Endometrial microvascular endothelial cells (primary cell): ENCODE data around the gene LETMD1. TPM values are rescaled to one million over a fixed set of nuclear protein-coding genes. Genes with fewer than 3 reads are reported as not detected.

Experiments
- in situ Hi-C: cut with HindIII; loops from 2 replicates; pipeline ENCODE4 v1.10.0; 2017; ENCODE audit warnings: low sequenced_read_pairs, low pct_unique_long_range_greater_than_20kb; ENCODE audit errors: inconsistent ontology term
- total RNA-seq: library from RNA; depleted of rRNA; stranded (reverse); fragments of >200 nt; gene quantifications from one replicate; pipeline ENCODE4 v1.2.3, GENCODE V29; 2015; ENCODE audit errors: inconsistent ontology term

The LETMD1 gene
- total RNA-seq, 1 donor from 2014 or later: 30.9 TPM

DNA sequence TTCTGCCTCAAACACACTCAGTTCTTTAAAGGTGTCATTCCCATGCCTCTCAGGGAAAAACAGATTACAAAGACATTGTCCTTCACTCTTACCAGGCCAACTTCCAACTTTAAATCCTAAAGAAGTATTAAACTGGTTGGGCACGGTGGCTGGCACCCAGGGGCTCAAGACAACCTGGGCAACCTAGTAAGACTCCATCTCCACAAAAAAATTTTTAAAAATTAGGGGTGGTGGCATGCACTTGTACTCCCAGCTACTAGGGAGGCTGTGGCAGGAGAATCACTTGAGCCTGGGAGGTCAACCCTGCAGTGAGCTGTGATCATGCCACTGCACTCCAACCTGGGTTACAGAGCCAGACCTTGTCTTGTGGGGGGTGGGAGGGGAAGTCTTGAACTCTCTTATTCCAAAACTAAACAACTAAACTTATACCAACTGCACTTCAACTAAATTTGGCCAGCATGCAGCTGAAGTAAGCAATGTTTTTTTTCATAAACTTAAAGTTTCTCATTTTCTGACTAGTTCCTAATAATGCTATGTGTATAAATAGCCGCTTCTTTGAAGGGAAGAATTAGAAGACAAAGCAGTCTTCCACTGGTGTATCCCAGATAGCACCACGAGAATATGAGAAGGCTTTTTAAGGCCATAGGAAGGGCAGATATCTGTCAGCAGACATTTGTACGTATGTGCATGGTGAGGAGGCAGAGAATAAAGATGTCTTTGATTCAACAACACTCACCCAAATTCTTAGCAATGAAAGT lies 24.3 kb upstream of the LETMD1 start:
- in situ Hi-C loops: no loop called here

- in situ Hi-C loops: no loop called here
These were observed 22.7 kb upstream of the LETMD1 start for GRCh38 chr12:51025338-51025835.

DNA sequence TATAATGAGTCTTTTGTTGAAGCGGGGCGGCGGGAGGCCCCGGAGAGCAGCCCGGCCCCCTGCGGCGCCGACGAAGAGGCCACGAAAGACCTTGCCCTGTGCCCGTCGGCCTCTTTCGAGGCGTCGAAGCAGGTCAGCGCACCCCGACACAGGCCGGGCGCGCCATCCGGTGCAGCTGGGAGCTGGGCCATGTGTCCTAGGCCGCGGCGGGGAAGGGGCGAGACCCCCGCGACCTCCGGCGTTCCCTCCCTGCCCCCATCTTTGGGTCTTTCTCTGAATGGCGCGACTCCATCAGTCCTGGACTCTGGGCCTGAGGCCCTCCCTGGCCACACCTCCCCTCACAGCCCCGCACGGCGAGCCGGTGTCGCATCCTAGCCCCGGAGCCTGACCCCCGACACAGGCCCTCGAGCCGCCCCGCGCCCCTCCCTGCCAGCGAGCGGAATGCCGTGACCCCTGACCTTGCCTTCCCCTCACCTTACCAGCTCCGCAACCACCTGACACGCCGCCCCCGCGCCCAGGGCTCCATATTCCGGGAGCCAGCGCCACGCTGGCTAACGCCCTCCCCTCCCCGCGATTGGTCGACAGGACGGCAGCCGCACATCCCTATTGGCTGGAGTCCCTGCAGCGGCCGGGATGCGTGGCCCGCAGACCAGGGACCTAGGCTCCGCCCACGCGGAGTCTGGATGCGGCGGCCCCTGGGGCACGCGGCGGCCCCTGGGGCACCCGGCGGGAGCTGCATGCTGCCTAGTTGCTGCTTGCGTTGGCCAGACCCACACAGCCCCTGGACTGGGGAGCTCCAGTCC lies 22.1 kb upstream of the LETMD1 start, which contains the start of gene SLC11A2:
SLC11A2 (minus strand) TSS at position 549 of the 803 bp plus-strand sequence. CDS start 15,656 bp downstream, outside the sequence.
- in situ Hi-C loops: no loop called here

GRCh38 chr12:51027342-51027835 lies 20.7 kb upstream of the LETMD1 start:
- in situ Hi-C loops: no loop called here

- in situ Hi-C loops: no loop called here
These were observed 19.9 kb upstream of the LETMD1 start for GRCh38 chr12:51028126-51028812.

DNA sequence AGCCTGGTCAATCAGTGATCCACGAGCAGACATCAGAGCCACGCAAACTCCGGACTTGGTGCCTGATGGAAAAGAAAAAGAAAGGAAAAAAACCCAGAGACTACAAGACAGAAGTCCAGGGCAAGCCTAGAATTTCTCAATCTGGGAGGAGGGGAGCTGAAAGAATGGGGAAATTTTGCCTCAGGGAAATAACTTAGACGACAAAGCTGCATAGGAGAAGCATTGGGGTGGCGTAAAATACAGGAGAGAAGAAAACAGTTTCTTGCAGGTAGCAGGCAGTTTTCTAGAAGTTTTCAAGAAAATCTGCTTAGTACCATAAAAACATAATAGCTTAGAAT lies 19.3 kb upstream of the LETMD1 start:
- in situ Hi-C loops: no loop called here

DNA sequence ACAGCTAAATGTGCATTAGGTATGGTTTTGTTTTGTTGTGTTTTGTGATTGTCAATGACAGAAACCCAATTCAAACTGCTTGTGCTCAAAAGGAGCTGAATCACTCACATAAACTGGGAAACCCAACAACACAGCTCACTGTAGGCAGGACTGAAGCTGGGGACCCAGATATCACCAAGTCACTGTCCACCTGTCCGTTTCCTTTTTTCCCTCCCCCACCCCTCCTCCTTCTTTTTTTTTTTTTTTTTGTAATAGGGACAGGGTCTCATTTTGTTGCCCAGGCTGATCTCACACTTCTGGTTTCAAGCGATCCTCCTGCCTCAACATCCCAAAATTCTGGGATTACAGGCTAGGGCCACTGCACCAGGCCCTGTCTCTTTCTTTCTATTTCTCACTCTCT lies 15.1 kb upstream of the LETMD1 start:
- in situ Hi-C loops: no loop called here

- in situ Hi-C loops: no loop called here
These were observed 14.6 kb upstream of the LETMD1 start for GRCh38 chr12:51033457-51034089.

DNA sequence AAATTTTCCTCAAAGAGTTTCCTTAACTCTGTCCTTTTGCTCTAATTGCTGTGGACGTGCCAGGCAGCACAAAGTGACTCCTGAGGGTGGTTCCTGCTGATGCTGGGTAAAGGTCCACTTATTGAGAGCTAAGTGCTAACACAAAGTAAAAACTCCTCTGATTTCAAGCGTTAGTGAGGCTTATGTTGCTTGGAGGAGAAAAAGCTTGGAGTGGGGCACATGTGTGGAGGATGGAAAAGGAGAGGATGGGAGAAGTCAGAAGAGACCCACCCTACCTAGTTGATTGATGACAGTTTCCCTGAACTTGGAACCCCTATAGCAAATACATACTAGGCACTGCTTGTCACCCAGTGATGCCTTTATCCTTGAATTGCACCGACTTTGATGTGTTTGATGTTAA lies 11.8 kb upstream of the LETMD1 start:
- in situ Hi-C loops: no loop called here

DNA sequence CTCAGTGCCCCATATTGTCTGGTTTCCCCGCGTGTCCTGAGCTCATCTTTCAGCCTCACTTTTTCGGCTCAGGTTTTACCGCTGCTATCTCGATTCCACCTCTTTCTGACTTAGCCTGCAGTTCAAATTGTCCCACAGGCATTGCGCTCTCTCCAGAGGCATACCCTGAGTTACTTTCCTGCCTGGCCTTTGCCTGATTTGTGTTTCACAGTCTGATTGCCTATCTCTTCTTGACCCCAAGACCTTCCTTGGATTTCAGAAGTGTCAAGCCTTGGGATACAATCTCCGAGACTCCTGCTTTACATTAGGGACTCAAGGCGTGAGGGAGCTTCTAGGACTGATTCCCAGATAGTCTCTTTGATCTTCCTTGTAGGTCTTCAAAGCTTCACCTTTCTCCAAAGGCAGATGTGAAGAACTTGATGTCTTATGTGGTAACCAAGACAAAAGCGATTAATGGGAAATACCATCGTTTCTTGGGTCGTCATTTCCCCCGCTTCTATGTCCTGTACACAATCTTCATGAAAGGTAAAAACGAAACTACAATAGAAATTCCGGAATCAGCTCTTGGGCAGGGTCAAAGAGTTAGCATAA lies 629 bp downstream of the LETMD1 start:
- in situ Hi-C loops: no loop called here

- in situ Hi-C loops: no loop called here
These were observed 1.4 kb downstream of the LETMD1 start for GRCh38 chr12:51049525-51049924.

DNA sequence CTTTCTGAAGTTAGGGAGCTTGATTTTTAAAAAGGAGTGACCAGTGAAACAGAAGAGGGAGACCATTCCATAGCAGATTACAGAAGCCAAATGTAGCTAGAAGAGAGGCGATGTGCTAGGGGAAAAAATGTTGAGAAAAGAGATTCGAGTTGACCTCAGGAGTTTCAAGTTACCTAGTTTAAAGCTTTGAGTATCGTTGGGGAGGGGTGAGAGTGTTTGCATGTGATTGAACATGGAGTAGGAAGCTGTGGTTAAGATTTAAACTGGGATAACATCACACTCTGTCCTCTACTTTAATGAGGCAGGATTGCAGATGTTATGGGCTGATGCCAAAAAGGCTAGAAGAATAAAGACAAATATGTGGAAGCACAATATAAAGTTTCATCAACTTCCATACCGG lies 3.7 kb downstream of the LETMD1 start:
- in situ Hi-C loops: no loop called here

DNA sequence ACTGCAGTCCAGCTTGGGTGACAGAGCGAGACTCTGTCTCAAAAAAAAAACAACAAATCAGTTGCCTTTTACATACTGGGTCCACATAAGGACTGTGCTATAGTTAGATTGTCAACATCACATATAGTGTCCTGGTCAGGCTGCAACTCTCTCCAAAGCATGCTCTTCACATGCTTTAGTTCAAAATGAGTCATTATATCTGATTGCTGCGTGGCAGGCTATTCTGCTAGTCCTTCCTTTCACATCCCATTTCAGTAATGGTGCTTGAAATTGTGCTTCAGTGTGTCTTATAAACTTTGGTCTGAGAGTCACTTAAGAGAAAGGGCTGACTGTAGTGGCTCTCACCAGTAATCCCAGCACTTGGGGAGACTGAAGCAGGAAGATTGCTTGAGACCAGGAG lies 6.9 kb downstream of the LETMD1 start:
- in situ Hi-C loops: no loop called here

GRCh38 chr12:51056242-51056641 lies 8.1 kb downstream of the LETMD1 start:
- in situ Hi-C loops: no loop called here

DNA sequence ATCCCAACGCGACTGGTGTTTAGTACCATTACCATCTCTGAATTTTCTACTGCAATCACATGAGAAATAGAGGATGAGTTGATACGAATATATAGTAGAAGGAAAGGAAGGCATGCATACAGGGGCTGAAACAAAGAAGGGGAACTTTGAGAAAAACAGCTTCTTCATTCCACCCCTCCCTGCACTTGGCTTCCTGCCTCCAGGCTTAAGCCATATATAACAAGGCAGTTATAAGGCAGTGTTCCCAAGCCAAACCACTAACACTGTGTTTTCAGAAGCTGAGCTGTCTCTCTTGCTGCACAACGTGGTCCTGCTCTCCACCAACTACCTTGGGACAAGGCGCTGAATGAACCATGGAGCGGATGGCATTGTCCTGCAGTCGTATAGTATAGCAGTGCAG lies 11.0 kb downstream of the LETMD1 start:
- in situ Hi-C loops: no loop called here

DNA sequence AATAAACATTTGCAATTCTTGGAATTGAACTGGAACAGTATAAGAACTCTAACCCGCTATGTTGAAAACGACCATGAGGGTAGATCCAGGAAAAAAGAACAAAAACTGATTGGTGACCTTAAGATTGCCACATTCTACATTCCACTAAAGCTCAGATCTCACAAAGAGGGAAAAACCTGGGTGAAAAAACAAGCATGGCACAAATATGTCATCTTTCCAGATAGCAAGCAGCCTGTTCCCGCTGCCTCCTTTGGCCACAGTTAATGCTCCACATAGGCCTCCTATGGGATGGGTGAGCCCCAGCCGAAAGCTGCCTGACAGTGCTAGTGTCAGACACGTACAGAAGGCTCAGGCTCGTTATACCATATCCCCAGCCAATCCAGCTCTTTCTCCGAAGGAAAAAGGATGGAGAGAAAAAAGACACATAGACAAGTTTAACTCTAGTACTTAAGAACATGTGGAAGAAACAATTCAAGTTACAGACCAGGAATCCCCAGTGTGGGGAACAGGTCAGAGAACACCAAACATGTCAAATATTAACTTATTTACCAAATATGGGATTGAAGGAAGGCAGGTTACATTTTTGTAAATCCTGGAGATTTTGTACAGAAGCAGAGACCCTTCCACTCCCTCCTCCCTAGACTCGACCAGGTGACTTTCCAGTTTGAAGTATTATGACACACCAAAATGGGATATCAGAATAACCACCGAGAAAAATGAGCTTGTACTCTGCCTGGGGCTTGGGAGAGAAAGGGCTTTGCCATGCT lies 14.7 kb downstream of the LETMD1 start:
- in situ Hi-C loops: loop anchor here (10.0 kb wide), 1 partner anchor 282 kb away; the partner anchor contains the start of gene CELA1

GRCh38 chr12:51065530-51065929 lies 17.4 kb downstream of the LETMD1 start:
- in situ Hi-C loops: loop anchor here (10.0 kb wide), 1 partner anchor 279 kb away; the partner anchor contains the start of gene CELA1

DNA sequence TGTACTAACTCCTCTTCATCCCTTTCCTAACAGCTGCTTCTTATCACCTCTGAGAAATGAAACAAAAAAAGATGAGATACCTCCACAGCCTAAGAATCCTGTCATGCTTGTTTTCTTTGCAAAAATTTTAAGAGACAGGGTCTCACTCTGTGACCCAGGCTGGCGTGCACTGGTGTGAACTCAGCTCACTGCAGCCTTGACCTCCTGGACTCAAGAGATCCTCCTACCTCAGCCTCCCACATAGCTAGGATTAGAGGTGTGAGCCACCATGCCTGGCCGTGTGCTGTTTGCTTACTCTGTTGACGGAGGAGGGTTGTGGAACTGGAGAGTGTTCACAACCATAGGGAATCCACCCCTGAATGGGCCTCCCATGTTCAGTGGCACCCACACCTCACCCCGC lies 19.1 kb downstream of the LETMD1 start:
- in situ Hi-C loops: loop anchor here (10.0 kb wide), 1 partner anchor 278 kb away; the partner anchor contains the start of gene CELA1
